GM12892 (cell line): ENCODE results near the gene ARHGAP22.

Source experiments
- DNase-seq: peaks from one replicate; pipeline ENCODE4 v3.0.0; 2011; ENCODE audit not compliant: insufficient read length
- FAIRE-seq: peaks from 2 replicates; lab custom pipeline; 2011; peaks lifted over from hg19 to GRCh38; lab: Jason Lieb, UNC
- POLR2A ChIP-seq: IDR thresholded peaks from 2 replicates; pipeline ENCODE4 v1.6.1; 2011; ENCODE audit warnings: low read depth, low read length, control low read depth
- POLR2AphosphoS5 ChIP-seq: IDR thresholded peaks from 2 replicates; pipeline ENCODE4 v1.6.1; 2011; ENCODE audit warnings: low read depth, low read length, control low read depth
- TAF1 ChIP-seq: IDR thresholded peaks from 2 replicates; pipeline ENCODE4 v1.6.1; 2011; ENCODE audit warnings: low read depth, mild to moderate bottlenecking, control low read depth, low read length, borderline replicate concordance

ARHGAP22 gene

DNA sequence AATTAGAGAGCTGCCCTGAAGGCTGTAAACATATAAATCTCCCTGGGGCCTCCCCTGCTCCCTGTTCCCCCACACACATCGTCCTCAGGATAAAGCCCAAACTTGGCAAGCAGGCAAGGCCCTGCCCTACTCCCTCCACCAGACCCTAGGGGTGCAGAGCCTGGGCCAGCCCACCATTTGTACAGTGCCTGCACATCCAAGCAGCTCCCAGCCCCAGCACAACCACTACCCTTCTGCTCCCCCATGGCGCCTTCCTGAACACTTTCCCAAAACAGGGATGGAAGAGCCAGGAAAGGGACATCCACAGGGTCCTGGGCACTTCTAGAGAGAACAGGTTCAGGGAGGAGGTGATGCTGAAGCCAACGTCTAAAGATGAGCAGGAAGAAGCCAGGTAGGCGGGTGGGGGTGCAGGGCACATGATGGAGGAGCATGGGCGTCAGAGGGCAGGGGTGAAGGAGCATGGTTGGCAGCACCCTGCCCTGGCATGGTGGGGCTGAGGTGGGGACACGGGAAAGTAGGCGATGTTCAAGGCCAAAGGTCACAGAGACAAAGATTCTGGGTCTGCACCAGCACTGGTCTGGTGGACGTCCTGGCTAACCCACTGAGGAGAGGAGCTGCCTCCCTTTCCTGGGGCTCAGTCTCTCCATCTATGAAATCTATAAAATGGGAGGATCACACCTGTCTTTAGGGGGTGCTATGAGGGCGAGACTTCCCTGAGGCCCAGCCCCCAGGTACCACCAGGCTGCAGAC lies 140.6 kb downstream of the ARHGAP22 start:
- DNase-seq (no peak), FAIRE-seq (no peak)
- TF ChIP-seq POLR2A (no peak), POLR2AphosphoS5 (no peak), TAF1 (no peak)

DNA sequence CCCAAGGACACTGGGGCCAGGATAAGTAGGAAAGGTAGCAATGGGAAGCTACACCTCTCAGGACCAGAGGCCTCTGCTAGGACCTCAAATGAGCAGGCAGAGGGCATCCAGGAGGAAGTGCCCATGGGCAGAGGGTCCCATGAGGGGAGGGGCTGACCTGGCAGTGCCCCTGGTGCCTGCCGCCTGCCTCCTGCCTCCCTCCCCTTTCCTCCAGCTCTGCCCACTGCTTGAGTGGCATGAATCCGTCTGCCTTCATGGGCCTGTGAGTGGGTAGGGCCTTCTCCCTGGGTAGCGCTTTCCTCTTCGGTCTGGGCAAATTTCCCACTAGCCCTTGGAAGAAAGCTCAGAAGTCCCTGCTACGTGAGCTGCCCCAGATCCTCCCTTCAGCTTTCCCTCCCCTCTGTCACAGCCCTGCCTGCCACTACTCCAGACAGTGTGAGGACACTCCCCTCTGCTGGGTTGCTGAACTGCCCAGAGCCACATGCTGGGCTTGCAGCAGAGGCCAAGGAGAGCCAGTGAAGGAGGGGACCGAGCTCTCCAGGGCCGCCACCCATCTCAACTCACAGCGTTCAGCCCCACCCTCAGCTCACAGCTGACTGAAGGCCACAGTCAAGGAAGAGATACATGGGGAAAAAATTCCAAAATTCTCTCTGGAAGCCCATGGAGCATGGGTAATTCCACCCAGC lies 141.4 kb downstream of the ARHGAP22 start:
- DNase-seq (no peak), FAIRE-seq (no peak)
- TF ChIP-seq TAF1 (no peak), POLR2A (no peak), POLR2AphosphoS5 (no peak)

DNA sequence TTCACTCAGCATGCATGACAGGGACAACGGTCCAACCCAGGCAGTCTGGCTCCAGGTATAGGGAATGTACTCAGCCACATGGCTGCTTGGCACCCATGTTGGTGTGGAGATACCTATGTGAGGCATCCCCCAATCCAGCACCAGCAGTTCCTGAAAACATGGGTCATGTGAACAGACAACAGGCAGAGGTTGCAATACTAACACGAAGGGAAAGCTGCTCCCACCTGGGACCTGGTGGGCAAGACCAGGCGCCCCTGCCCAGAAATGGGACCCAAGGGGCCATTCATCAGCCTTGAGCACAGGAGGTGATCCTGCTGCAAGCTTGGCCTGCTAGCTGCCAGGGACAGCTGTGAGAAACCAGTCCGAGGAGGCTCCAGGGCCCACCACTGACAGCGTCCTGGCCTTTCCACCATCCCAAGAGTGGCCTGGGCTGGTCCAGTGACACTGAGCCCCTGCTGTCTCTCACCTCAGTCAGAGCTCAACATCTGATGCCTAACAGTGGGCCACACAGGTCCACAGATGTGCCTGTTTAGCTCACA lies 142.3 kb downstream of the ARHGAP22 start:
- TF ChIP-seq POLR2AphosphoS5, result no peak
- no peak for TF ChIP-seq TAF1
- no peak for TF ChIP-seq POLR2A
- no peak for FAIRE-seq
- no peak for DNase-seq

DNA sequence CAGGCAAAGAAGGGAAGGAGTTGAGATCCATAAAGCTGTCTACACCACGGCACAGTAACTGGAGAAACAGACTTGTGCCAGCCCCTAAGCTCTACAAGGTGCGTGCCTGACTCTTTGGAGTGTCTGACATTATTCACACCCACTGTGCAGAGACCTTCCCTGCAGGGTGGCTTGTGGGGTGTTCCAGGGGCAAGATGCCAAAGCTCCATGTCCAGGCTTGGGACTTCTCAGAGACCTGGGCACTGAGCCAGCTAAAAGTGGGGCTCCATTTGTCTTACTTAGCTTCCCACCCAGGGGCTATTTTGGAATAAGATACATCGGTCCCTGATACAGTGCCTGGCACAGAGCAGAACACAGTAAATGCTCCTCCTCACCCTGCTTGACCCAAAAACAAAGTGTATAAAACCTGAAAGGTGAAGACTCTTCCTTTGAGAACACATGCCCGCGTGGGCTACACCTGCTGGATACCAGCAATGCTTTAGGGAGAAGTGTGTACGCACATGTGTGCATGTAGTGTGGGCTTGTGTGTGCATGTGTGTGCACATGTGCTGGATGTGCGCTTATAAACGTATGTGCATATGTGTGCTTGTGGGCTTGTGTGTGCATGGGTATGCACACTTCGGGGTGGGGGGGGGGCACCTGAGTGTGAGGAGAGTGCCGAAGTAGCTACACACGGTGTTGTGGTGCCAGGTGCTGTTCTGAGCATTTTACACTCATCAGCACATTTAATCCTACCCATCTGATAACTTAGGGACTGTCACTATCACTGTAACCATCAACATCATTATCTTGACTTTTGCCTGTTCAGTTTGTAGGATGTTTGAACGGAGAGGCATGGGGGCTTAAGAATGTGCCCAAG lies 143.0 kb downstream of the ARHGAP22 start:
- no peak for FAIRE-seq
- DNase-seq, result no peak
- TF ChIP-seq TAF1 (no peak), POLR2AphosphoS5 (no peak), POLR2A (no peak)

DNA sequence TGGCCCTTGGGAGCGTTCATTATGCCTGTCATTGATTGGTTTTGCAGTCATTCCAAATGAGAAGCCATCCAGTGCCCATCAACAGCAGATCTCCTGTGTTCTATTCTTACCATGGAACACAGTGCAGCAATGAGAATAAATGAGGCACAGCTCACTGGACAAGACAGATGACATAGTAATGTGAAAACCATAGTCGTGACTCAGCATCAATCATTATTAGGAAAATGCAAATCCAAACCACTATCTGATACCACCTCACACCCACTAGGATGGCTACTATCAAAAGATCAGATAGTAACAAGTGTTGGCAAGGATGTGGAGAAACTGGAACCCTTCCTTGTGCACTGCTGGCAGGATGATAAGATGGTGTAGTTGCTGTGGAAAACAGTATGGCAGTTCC lies 144.7 kb downstream of the ARHGAP22 start:
- no peak for TF ChIP-seq POLR2A
- FAIRE-seq (no peak), DNase-seq (no peak)

DNA sequence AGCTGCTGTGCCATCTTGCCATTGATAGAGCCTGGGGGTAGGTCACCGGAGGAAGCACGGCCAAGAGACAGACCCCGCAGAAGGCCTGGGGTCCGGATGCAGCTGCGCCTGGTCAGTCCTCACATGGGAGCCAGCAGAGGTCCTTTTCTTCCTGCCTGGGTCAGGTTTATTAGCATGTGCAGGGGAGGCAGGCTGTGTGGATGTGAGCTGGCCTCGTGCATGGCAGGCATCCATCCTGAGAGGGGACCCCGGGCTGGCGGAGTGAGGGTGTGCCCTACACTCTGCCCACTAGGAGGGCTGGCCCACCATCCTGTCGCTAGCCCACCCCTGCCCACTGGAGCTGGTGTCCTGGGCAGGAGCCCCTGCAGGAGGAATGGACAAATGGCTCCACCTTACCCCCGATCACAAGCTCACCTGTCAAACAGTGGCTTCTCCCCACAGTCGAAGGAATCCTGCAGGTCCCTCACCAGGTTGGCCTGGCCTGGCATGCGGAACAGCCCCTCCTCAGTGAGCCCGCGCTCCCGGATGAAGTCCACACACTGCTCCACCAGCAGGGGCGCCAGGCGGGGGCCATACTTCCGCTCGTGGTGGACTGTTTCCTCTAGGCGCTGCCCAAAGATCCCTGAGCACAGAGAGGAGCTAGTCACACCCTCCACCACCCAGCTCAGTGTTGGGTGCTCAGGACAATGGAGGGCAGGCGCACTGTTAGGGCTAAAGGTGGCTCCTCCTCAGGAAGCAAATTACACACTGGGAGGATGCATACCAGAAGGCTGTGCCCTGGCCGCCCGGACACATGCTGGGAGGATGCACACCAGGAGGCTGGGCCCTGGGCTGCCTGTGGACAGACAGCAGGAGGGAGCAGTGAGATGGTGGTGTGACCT lies 145.4 kb downstream of the ARHGAP22 start:
- DNase-seq (no peak), FAIRE-seq (no peak)
- TF ChIP-seq TAF1, result no peak
- no peak for TF ChIP-seq POLR2A
- no peak for TF ChIP-seq POLR2AphosphoS5

DNA sequence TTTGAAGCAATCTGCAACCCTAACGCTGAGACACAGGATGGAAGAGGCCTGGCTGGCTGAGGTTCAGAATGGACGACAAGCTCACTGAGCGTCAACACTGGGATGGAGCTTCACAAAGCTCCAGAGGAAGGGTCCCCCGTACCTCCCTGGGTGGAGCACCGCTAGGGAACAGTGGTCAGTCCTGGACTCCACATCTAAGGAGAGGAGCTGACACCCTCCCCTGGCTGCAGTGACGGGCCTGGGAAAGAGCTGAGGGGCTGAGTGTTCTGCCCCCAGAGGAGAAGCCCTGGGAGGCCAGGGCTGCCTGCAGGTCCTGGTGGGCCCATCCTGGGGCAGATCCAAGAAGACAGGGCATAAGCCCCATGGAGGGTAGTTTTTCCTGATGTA lies 146.2 kb downstream of the ARHGAP22 start:
- FAIRE-seq (no peak), DNase-seq (no peak)
- TF ChIP-seq POLR2A (no peak), POLR2AphosphoS5 (no peak)

DNA sequence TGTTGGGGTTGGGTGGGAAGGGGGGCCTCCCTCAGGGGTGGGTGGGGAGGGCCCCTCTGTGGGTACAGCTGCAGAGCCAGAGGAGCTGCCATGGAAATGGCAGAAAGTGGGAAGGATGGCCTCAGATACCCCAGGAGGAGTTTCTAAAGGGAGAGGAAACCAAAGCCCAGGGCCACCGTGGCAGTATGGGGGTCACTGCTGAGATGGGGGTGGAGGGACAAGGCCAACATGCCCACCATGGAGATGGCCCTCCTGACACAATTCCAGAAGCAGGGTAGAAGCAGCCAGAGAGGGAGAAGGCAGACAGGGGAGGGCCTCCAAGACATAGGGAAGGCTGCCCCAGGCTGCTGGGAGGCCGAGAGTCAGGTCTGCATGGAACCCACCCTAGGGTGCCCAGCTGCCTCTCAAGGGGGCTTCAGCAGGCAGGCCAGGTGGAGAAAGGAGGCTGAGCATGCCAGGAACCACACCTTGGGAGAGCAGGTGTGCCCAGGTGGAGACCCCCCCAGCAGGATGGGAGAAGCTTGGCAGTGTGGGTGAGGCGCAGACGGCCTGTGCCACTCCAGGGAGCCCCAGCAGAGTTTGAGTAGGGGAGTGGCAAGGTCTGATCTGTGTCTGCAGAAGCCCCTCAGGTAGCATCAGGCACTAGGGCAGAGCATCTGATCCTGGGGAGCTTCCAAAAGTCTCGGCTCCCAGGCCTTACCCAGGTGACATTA lies 146.8 kb downstream of the ARHGAP22 start:
- TF ChIP-seq TAF1, result no peak
- no peak for TF ChIP-seq POLR2A
- TF ChIP-seq POLR2AphosphoS5, result no peak
- DNase-seq (no peak), FAIRE-seq (no peak)

DNA sequence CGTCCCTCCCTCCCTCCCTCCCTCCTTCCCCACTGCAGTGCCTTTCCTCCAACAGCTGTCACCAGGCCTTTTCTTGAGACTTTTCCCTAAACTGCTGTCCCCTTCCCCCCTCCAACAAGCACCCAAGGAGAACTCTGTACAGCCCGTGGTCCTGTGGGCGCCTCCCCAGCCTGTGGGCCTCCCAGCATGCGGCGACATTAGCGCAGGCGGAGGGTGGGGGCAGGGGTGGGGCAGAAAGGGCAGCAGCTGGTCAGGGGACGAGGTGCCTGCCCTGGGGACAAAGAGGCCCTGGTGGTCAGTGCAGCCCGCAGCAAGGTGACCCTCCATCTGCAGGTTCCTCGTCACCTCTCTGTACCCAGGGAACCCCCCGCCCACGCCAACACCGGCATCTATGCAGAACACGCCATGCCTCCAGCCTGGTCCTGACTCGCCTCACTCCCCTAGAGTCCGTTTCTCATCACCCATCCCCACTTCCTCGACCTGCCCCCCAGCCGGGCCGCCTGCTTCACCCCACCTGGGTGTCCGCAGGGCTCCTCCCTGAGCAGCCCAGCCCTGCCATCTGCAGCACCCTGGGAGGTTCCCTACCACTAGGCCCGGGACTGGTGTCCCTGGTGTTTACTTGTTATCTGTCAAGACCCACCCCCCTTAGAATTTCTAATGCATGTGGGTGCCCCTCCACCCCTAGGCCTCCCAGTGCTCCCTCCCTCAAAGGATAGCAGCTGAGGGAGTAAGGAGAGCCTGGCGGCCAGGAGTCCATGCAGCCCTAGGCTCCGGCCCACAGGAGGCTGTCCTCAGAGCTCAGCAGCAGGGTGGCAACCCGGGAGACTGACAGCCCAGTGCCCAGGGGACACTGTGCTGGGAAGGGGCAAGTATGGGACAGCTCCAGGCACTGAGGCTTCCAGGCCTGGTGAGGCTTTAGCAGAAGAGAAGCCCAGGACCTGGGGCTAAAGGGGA lies 147.8 kb downstream of the ARHGAP22 start:
- FAIRE-seq, result no peak
- no peak for DNase-seq
- no peak for TF ChIP-seq POLR2AphosphoS5
- no peak for TF ChIP-seq POLR2A
- no peak for TF ChIP-seq TAF1

DNA sequence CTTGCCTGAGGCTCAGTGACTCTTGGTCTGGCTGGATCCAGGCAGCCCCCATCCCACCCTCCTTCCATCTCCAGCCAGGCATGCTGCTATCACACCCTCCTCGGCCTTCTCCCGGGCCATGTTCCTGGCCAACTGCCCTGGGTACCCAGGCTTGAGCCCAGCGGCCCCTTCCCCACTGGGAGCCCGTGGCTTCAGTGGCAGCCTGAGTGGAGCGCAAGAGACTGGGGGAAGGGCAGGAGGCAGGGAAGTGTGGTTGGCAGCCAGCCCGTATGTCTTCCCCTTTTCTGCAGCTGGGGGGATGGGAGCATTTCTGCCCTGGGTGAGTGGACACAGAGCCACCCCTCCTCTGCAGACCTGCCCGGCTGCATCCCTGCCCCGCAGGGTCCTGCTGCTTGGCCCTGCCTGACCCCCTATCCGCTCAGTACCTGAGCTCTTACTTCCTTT lies 148.5 kb downstream of the ARHGAP22 start:
- TF ChIP-seq POLR2A (no peak), POLR2AphosphoS5 (no peak), TAF1 (no peak)
- no peak for DNase-seq
- no peak for FAIRE-seq
